Lower leg skin (tissue), 4 donors: Measurements from ENCODE around the gene SPINK5. TPM values are rescaled to one million over a fixed set of nuclear protein-coding genes. Genes with fewer than 3 reads are reported as not detected.

Source experiments
- DNase-seq, 2 donors: peaks; one replicate each; pipeline ENCODE4 v3.0.0-alpha.2; 2019; ENCODE audit warnings: low spot score in 2 of 2
- H3K4me3 ChIP-seq: fragments of 200-600 bp; sonication (generic); 2 replicates; pipeline ENCODE4 v1.5.1; 2017; ENCODE audit warnings: mild to moderate bottlenecking, low read depth; ENCODE audit not compliant: poor library complexity, severe bottlenecking
- CTCF ChIP-seq, 3 donors: fragments of 450-650 bp; IDR thresholded peaks; one replicate each; pipeline ENCODE4 v1.5.1; 2016; ENCODE audit warnings: antibody characterized with exemption in 3 of 3, mild to moderate bottlenecking in 3 of 3, moderate library complexity in 2 of 3
- POLR2A ChIP-seq, 2 donors: fragments of 450-650 bp; IDR thresholded peaks; one replicate each; pipeline ENCODE4 v1.6.1; 2016 to 2017; ENCODE audit warnings: antibody characterized with exemption in 2 of 2, mild to moderate bottlenecking in 1 of 2, moderate library complexity in 1 of 2
- WGBS, 2 donors: methylation state at CpG; one replicate each; pipeline ENCODE4 v1.1.5; 2018; 5-methylcytosine and 5-hydroxymethylcytosine counted together
- intact Hi-C: fragments of 100-400 bp; cut with DNase I; formaldehyde crosslinking; loops from one replicate; pipeline ENCODE4 v1.15.0; 2023; ENCODE audit warnings: low total_unique reads
- total RNA-seq, 4 donors: library from RNA; depleted of rRNA; stranded (reverse); fragments of >200 nt; gene quantifications; one replicate each; pipeline ENCODE4 v1.1.0, GENCODE V29; 2016

SPINK5 gene
- total RNA-seq, 4 donors from 2014 or later, result 307 to 664 (median 393) TPM

- TF ChIP-seq CTCF (IDR thresholded peaks at IDR 0.05), result no peak
- no peak for TF ChIP-seq POLR2A (IDR thresholded peaks at IDR 0.05)
- no peak overlapping the region for H3K4me3 ChIP-seq
- no peak for DNase-seq
- intact Hi-C loops, result no loop called here
Measured at GRCh38 chr5:148060881-148061280, 2.9 kb upstream of the SPINK5 start.

GRCh38 chr5:148070621-148071020, 6.8 kb downstream of the SPINK5 start:
- TF ChIP-seq CTCF (IDR thresholded peaks at IDR 0.05) (no peak), POLR2A (IDR thresholded peaks at IDR 0.05) (no peak)
- intact Hi-C loops, result no loop called here
- H3K4me3 ChIP-seq, result no peak overlapping the region
- 33 to 62% methylated on average over 1 of the region's 1 CpG for WGBS, 2 donors
- DNase-seq, result no peak

- no peak overlapping the region for H3K4me3 ChIP-seq
- no peak for DNase-seq
- intact Hi-C loops, result no loop called here
- TF ChIP-seq POLR2A (IDR thresholded peaks at IDR 0.05) (no peak), CTCF (IDR thresholded peaks at IDR 0.05) (no peak)
- 39 to 74% methylated on average over 2 of the region's 2 CpGs for WGBS, 2 donors
Measured at GRCh38 chr5:148072207-148072606, 8.4 kb downstream of the SPINK5 start.

- DNase-seq, result no peak
- H3K4me3 ChIP-seq, result no peak overlapping the region
- intact Hi-C loops, result no loop called here
- WGBS, 2 donors, result 84 to 86% methylated on average over 2 of the region's 2 CpGs
- TF ChIP-seq POLR2A (IDR thresholded peaks at IDR 0.05) (no peak), CTCF (IDR thresholded peaks at IDR 0.05) (no peak)
Measured at GRCh38 chr5:148075529-148075928, 11.7 kb downstream of the SPINK5 start.

GRCh38 chr5:148083203-148083602, 19.4 kb downstream of the SPINK5 start:
- DNase-seq, result no peak
- intact Hi-C loops, result no loop called here
- TF ChIP-seq CTCF (IDR thresholded peaks at IDR 0.05) (no peak), POLR2A (IDR thresholded peaks at IDR 0.05) (no peak)
- H3K4me3 ChIP-seq, result no peak overlapping the region
- WGBS, 2 donors, result 81 to 82% methylated on average over 1 of the region's 1 CpG

- DNase-seq, result no peak
- WGBS, 2 donors, result 81 to 87% methylated on average over 2 of the region's 2 CpGs
Measured at GRCh38 chr5:148084269-148084668, 20.5 kb downstream of the SPINK5 start.

More at GRCh38 chr5:148084269-148084668, 20.5 kb downstream of the SPINK5 start:
- TF ChIP-seq CTCF (IDR thresholded peaks at IDR 0.05) (no peak), POLR2A (IDR thresholded peaks at IDR 0.05) (no peak)
- no peak overlapping the region for H3K4me3 ChIP-seq
- intact Hi-C loops, result no loop called here
